Smooth muscle cell of the brain vasculature (primary cell): ENCODE results near the gene IL22RA2.

Experiments used
- DNase-seq: peaks from one replicate; pipeline ENCODE4 v3.0.0-alpha.2; 2012; ENCODE audit warnings: low read depth, low spot score

Gene IL22RA2

GRCh38 chr6:137197684-137198645 is 24.5 kb upstream of the IL22RA2 start:
- DNase-seq = no peak

DNA sequence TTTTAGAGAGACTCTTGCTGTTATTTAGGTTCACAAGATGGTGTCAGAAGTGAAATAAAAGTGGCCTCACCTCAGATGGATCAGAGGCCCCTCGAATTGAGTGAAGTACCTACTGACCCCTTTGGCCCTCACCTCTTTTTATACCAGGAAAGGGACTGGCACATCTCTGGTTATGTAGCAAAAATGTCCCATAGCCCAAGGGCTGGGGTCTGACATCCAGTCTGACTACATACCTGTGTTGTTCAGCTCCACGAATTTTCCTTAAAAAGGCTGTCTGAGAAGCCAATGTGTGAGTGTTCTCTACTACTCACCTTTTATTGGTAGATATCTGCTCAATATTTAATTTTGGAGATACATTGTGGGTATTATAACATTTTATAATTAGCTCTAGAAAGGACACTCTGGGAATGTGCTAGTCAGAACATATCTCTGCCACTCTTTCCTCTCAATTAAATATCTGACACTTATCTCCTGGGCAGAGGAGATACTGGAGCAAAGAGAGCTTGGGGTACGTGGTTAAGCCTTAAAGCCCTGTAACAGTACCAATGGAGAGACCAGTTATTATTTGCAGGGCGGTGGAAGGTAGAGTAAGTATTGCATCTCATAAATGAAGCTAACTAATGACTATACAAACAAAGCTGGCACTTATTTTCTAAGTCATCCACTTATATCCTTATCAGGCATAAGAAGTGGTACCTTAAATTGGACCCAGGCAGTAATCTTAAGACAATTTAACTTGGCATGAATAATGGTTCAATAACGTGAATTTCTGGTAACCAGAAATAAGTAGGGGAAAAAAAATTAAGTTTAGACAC is 20.0 kb upstream of the IL22RA2 start:
- DNase-seq = no peak

GRCh38 chr6:137192821-137193220 is 19.4 kb upstream of the IL22RA2 start:
- DNase-seq = no peak

- no peak for DNase-seq
Observed at GRCh38 chr6:137191670-137192069, 18.2 kb upstream of the IL22RA2 start.

GRCh38 chr6:137191236-137191635 is 17.8 kb upstream of the IL22RA2 start:
- no peak for DNase-seq

GRCh38 chr6:137190583-137191094 is 17.2 kb upstream of the IL22RA2 start:
- no peak for DNase-seq

DNA sequence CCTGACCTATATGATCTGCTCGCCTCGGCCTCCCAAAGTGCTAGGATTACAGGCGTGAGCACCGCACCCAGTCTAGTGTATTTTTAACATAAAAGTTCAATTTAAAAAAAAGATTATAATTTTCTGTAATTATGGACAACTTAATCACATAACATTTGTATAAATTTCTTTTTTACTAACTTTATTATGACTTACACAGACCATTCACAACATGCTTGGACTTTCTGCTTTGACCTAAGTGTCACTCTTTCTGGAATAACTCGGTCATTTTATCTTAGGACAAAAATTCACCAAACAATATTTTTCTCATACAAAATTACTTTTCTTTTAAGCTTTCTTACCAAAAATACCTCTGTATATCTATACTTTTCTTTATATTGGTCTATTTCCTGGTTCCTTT is 15.4 kb upstream of the IL22RA2 start:
- no peak for DNase-seq

GRCh38 chr6:137185290-137185689 is 11.8 kb upstream of the IL22RA2 start:
- no peak for DNase-seq

DNA sequence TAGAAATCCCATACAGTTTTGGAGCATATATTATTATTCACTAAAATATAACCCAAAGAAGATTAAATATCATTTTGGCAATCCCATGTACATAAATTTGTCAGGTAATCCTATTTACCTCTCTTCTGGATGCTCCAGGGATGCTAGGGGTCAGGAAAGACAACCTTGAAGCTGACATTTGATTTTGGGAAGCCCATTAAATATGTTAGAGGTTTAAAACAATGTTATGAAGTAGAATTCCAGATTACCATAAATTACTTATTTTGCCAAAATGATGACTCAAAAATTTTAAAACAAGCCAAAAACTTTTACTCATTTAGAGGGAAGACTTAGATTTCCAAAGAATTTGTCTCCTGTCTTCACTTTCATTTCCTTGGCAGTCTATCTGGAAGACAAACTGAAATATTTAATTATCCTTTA is 9.2 kb upstream of the IL22RA2 start:
- DNase-seq = no peak

GRCh38 chr6:137181891-137182653 is 8.6 kb upstream of the IL22RA2 start:
- no peak for DNase-seq

GRCh38 chr6:137177611-137178010 is 4.2 kb upstream of the IL22RA2 start:
- DNase-seq = no peak

DNA sequence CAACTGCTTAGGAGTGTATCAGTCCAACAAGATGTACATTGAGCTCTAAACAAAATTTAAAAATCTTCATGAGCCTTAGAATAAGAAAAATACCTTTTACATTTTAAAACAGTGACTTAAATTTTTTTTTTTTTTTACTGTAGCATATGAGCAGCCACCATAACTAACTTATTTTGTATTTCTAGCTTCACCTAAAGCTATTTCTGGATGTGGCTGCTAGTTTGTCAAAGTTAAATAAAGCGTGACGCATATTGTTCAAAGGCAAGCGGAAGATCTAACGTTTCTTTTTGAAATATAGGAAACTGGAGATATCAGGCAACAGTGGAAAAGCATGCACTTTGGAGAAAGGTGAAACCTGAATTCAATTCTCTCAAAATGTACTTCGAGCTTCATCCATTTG is 3.3 kb upstream of the IL22RA2 start:
- no peak for DNase-seq

GRCh38 chr6:137175868-137176245 is 2.4 kb upstream of the IL22RA2 start:
- no peak for DNase-seq

DNA sequence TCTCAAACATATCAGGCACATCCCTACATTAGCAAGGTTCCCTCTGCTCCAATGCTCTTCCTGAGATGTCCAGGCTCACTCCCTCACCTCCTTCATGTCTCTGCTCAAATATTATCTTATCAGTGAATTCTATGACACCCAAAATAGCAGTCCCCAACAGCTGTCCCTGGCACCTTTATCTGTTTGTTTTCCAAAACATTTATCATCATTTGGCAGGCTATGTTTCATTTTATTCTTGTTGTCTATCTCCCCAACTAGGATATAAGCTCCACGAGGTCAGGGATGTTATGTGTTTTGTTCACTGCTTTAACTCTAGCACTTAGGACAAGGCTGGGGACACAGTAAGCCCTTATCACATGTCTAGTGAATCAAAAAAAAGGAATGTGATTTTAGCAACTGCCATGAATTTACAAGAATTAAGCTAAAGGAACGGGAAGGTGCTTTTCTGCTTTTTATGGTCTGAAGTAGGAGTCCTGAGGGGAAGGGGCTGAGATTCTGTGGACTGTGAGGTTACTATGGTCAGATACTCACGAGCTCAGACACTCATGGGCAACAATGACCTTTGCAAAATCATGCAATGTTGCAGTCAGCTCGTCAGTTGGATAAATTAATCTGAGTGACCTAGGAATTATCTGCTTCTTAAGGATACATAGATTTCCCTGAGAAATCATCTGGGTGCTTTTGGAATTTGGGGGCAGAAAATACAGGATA is 1.9 kb upstream of the IL22RA2 start:
- DNase-seq = no peak

GRCh38 chr6:137172734-137173431 is 561 bp downstream of the IL22RA2 start:
- DNase-seq = no peak

DNA sequence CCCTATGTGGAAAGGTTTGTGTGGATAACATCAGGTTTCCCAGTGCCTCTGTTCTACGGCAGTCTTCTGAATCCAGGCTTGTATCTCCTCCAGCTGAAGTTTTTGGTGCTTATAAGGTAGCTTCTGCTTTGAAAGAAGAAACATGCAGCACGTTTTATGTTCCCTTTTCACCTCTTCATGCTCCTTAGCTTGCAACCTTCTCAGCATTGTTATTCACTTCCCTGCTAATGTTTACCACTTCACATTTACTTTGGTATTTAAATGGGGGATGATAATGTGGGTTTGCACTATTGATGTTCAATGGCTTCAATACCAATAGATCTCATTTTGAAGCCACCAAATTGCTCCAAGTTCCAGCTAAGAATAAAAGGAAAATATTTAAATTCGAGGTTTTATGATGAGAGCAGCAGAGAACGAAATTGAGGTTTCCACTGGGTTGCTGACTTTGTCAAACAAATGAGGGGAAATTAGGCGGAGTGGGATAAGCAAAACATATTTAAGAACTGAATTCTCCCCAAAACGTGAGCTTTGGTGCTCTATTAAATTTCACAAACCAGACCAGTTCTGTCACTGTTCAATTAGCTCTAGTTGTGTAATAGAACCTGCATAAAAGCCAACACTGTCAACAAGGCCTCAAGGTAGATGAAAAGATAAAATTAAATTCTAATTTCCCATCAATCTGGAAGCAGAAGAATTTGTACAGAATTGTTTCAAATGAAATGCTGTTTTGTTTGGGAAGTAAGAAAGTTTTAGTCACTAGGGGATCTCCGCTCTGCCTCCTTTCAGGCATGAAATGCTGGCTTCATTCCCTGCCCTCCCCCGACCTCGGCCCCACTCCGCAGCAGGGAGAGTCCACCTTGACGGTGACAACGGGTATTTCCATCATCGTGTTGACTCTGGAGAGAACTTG is 1.4 kb downstream of the IL22RA2 start:
- no peak for DNase-seq

GRCh38 chr6:137171053-137171374 is 2.4 kb downstream of the IL22RA2 start:
- DNase-seq = no peak

DNA sequence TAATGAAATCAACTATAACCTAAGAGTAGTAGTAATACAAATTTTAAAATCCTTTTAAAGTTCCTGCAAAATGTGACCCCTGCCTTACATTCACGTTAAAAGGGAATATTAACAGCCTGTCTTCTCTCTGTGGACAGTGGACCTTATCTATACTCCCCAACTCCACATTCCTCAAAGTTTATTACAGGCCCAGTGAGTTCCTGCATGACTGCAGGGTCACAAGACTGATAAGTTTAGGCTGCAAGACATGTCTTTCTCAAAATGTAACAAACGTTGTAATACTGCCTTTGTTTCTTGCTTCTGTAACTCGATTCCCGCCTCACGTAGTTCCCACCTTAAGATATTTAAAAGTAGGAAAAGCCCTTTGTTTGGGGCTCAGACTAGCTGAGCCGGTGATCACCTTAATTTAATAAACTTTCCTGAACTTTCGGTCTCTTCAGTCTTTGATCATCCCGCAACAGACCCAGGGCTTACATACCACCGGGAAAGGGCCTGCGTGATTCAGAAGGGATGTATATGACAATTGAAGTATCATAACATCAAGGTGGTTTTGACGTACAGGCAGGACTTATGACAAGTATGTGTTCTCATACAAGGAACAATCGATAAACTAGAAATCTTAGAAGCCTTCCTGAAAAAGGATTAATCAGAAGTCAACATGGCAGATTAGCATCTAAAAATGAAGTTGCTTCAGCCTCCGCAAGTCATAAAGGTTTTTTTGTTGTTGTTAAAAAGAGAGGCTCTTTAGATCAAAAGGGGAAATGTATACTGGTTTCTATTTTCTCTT is 3.0 kb downstream of the IL22RA2 start:
- DNase-seq = no peak
